Stimulated activated CD8-positive, alpha-beta memory T cell treated with anti-CD3 and anti-CD28 coated beads, Interleukin-7, amount 100 ng/mL, for 4 hours (primary cell): ENCODE results near the gene C17orf113.

Source experiments
- DNase-seq, 2 donors: peaks; one replicate each; pipeline ENCODE4 v3.0.0-alpha.2; 2020; ENCODE audit warnings: low read depth in 2 of 2

The C17orf113 gene

DNA sequence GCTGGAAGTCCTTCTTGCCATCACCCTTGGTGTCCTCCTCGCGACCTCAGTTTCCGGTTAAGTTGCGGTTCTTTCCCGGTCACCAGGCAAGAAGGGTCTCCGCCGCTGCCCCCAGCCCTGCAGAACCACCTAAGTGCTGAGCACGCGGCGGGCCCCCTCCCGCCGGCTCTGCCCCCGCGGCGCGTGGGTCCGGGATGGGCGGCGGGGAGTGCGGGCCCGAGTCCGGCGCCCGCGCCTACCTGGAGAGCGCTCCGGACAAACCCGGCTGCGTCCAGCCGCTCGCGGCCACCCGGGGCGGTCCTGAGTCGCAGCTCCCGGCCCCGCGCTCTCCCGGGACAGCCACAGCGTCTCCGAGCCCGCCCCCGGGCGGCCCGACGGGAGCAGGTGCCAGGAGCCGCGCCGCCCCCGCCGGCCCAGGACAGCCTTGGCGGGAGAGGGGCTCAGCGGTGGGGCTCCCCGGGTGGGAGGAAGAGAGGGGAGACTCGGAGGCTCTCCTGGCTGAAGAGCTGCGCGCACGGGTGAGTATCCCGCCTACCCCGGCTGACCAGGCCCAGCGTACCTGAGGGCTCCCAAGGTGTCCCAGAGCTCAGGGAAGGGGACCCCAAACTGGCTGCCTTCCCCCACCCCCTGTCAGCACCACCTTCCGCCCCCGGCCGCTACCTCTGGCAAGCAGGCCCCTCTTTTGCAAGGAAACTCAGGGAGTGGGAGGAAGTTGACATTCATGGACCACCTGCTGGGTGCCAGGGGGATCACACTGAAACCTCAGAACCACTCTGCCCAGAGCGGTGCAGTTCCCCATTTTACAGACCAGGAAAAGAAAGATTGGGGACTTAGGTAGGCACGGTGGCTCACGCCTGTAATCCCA lies 22.2 kb upstream of the C17orf113 start:
- DNase-seq: no peak

DNA sequence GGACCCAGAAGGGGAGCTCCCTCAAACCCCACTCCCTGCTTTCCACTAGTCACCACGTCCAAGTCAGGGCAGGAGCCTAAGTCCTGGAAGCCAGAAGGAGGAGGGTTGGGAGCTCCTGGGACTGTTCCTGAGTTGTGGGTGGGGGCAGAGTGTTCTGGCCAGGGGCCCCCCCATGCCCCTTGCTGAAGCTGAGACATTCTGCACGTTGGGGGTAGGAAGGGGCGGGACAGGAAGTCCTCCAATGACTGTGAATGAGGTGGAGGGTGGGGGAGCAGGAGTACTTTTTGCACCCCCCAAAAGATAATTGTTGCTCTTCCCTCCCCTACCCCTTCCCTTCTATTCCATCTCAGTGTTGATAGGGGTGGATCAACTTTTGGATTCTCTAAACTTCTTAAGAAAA lies 21.4 kb upstream of the C17orf113 start:
- no peak for DNase-seq

DNA sequence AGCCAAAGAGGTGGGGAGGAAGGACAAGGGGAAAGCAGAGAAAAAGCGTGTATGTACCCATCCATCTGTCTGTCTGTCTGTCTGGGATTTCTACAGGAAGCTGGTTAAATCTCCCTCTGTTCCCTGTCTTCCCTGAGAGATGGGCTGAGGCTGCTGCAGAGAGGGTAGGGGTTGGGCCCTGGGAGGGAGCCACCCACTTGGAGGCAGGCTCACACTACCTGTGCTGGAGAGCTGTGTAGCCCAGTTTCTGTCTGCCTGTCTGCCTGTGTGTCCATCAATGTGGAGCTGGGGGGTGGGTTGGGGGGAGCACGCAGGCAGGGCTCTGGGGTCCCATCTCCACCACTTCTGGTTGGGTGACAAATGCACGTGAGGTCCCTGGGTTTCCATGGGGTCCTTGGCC lies 18.6 kb upstream of the C17orf113 start:
- DNase-seq: no peak

DNA sequence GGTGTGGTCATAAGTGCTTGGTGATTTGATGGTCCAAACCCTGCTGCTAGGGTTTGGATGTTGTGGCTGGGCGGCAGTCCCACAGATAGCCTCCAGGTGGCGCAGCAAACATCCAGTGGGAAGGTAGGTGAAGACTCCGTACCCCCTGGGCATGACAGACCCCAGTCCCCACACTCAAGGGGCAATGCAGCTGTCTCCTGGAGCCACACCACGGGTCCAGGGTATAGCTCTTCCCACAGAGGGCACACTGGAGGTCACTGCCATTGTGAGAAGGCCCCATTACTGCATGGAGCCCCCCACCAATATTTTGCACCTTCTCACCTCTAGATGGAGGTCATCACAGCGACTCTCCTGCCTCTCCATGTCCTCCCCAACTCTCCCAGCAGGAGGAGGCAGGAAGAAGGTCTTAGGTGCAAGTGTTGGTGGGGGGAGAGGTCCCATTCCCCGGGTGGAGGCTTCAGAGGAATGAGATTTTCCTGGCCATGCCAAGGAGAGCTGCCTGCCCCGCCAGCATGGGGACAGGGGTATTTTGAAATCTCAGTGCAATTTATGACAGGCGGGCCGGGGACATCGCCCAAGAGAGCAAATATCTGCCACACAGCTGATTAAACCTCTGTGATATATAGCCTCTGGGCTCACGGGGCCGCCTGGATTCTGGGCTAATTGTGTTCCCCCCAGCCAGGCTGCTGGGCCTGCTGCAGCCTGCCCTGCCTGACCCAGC lies 17.1 kb upstream of the C17orf113 start:
- DNase-seq: peak; percentile 32 to 34

DNA sequence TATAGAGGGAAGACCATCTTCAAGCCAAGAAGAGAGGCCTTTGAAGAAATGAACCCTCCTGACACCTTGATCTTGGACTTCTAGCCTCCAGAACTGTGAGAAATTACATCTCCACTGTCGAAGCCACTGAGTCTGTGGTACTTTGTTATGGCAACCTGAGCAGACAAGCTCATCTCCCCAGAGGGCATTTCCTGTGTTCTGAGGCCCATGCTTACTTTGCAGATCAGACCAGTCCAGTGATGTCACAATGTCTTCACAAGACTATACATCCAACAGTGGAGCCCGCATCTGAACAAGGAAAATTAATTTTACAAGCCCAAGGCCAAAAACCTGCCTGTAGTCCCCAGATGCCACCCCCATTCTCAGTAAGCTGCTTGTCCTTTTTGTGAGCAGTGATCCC lies 14.8 kb upstream of the C17orf113 start:
- no peak for DNase-seq

DNA sequence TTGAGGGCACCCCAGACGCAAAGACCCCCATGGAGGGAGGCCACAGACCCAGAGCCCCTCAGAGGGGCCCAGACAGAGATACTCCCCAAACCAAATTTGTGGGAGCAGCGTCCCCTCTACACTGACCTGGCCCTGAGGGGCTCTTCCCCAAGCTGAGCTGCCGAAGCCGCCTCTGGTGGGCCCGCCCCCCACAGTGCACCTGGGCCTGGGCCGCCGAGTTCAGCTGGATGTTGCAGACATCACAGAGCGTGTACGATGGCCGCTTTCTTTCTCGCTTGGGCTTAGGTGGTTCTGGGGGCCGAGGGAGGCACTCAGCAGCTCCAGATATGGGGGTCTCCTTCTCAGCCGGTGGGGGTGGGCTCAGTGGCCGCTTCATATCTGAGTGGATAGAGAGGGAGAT lies 12.3 kb upstream of the C17orf113 start:
- no peak for DNase-seq

DNA sequence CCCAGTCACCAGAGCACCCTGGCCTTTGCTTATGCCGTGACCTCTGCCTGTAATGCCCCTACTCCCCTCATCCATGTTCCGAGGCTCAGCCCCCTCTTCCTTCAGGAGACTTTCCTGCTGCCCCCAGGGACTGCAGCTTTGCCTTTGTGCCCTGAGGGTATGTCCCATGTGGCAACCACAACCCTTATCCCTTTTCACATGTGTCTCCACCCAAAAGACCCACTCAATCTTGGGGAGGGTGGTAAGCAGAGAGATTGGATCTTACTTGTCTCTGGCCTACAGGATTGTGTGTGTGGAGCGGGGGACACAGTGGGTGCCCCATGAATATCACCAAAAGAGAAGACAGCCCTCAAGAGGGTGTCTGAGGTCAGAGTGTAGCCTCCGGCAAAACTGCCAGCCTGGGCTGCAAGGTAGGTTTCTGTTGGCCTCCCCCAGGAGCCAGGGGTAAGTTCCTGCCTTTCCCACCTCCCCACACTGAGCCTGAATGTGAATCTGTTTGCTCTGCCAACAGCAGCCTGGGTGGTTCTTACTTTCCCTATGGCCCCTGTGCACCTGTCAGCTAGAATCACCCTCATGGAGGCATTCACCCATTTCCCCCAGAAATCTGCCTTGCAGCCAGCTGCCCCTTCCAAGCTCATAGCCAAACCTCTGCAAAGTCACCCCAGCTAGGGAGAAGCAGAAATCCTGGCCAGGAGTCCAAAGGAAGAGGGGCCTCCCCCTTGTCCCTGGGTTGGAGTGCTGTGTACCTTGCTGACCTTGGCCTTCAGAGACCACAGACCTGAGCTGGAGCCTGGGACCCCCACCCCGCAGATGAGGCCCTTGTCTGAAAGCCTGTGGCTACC lies 11.5 kb upstream of the C17orf113 start:
- no peak for DNase-seq

DNA sequence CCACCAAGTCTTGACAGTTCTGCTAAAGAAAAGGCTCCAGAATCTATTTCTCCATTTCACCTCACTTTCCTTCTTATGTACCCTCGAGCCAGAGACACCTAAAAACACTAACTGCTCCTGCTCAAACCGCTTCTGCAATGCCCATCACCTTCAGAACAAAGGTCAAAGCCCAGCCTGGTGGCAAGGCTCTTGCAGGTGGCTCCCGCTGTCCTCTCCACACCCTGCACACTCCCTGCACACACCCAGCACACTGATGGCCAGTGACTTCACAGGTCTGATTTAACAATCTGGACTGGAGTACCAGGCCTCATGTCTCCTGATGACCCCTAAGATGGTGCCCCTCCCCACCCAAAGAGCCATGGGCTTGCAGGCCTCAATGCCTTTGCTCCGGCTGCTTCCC lies 9.8 kb upstream of the C17orf113 start:
- DNase-seq: no peak

DNA sequence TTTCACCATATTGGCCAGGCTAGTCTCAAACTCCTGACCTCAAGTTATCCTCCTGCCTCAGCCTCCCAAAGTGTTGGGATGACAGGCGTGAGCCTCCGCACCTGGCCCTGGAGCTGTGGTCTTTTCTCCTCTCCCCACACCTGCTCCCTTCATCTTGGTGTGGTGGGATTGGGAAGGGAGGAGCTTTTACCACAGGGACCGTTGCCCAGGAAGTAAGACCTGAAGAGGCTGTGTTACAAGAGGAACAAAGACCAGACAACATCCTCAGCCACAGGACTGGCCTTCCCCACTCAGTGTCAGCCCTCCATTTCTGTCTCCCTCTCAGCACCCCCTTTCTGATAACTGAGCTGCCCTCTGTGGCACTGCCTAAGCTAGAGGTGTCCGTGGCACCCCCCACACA lies 9.4 kb upstream of the C17orf113 start:
- no peak for DNase-seq

DNA sequence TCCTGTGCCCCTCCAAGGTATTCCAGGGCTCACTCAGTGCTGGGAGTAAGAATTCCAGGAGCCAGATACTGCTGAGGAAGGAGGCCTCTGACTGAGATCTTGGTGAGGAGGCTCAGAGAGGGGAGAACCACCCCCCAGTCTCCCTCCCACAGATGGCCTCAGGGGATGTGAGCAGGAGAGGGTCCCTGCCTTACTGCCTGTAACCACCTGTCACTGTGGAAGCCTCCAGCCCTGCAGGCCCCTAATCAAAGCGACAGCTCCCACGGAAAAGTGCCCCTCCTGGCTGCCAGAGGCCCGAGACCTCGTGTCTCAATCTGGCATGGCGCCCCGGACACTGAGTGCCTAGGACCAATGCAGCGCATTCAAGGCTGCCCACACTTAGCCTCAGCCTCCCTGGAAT lies 7.7 kb upstream of the C17orf113 start:
- no peak for DNase-seq

DNA sequence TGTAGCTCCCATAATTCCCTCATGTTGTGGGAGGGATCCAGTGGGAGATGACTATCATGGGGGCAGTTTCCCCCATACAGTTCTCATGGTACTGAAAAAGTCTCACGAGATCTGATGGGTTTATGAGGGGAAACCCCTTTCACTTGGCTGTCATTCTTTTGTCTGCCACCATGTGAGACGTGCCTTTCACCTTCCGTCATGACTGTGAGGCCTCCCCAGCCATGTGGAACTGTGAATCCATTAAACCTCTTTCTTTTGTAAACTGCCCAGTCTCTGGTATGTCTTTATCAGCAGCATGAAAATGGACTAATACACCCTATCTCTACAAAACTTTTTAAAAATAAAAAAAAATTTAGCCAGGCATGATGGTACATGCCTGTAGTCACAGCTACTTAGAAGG lies 6.2 kb upstream of the C17orf113 start:
- DNase-seq: no peak

DNA sequence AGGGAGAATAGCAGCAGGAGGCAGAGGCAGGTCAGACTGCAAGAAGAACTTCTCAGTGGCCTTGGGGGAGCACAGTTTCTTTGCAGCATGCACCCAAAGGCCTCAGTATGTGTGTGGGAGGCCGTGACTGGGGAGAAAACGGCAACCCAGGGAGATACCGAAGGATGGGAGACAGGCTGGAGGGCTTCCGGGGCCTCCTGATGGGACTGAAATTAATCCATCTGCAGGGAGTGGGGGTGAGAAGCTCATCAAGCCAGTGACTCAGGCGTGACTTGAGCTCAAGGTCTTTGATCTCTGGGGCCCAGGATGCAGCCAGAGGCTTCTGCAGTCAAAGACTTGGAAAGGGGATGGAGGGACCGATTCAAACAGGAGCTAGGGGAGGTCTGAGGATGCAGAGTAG lies 5.1 kb upstream of the C17orf113 start:
- no peak for DNase-seq

DNA sequence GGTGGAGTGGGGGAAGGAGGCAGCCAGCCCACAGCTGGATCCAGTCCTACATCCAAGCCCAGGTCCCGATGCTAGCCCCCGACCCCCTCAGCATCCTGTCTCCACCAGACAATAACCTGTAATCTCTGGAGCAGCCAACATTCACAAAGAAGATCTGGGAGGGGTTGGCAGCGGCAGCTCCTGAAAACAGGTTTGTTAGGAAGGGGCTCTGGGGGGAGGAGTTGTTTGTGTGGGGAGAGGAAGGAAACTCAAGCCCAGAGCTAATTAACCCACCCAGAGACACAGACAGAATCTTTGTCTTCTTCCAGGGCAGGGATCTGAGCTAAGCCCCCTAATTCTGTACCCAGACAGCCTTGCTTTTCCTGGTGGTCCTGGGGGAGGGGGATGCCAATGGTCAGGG lies 4.6 kb upstream of the C17orf113 start:
- DNase-seq: no peak

DNA sequence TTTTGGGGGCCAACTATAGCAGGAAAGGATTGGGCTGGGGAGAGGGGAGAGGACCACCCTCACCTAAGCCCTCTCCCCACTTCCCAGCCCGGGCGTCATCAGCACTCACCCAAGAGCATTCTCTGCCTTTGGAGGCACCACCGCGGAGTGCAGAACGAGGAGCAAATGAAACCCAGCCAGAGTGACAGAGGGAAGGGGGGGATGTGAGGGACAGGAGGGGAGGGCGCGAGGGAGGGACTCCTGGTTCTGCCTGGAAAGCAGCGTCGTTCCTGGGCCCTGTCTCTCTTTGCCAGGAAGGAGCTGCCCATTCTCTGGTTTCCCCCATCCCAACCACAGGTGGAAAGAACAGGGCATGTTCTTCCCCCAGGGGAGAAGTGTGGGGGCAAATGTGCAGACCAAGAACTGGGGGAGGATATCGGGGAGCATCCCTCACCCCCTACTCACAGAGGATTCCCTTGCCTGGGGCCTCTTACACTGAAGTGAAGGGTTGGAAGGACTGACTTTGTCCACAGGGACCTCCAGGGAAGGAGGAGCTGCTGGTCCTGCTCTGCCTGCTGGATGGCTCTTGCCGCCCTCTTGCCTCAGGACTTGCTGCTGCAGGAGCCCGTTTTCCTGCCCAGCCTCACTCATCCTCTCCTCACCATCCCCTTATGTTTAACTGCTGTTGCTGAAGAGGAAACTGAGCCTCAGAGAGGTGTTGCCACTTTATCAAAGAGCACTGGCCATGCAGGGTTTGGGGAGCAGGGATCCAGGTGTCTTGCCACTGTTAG lies 3.5 kb upstream of the C17orf113 start:
- DNase-seq: no peak

DNA sequence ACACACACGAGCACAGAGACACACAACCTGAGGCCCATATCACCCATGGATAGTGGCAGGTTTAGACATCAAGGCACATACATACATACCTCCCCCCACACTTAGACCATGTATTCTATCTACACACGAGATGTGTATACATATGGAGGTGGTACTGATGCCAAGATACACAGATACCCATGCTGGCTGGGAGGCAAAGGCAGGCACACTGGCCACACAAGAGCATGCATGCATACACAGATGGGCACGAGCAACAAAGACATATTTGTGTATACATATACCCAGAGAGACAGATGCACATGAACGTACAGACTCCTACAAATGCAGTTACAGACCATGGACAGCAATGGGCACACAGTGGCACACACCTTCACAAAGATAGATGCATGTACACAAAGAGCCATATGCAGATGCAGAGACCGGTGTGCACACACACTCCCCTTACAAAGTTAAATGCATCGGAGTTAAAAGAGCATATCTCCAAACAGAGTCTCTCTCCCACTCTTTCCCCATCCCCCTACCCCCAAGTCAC lies 2.0 kb upstream of the C17orf113 start:
- DNase-seq: no peak

DNA sequence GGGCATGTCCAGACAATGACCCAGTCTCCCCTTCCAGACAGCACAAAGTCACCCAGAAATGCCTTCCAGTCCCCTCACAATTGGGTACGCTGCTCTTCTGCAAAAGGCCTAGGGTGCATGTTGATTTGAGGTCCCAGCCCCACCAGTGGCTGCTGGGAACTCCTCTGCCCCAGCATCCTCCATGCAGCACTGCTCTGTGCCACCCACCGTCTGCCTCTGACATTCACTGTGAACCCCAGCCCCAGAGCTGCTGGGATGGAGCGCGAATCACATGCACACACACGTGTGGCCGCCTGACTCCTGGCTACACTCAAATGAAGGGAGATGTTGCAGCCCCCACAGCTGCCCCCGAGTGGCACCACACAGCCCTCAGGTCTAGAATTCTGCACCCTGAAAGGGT lies 1.2 kb upstream of the C17orf113 start:
- DNase-seq: no peak

DNA sequence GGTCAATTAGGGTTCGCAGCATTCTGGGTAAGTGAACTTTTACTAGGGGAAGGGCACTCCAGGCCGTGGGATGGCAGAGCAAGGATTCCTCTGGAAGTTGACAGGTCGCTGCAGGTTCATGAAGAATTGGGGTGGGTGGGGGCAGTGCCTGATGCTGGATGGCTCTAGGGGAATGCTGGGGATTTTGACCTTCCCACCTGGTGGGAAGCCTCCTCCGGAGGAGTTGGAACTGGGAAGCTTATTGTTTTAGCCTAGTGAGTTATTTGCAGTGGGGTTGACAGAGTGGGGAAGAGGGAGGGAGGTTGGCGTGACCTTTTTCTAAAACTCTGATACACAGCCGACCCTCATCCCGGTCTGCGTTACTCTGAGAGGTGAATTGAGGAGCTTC lies 606 bp upstream of the C17orf113 start:
- DNase-seq: no peak

DNA sequence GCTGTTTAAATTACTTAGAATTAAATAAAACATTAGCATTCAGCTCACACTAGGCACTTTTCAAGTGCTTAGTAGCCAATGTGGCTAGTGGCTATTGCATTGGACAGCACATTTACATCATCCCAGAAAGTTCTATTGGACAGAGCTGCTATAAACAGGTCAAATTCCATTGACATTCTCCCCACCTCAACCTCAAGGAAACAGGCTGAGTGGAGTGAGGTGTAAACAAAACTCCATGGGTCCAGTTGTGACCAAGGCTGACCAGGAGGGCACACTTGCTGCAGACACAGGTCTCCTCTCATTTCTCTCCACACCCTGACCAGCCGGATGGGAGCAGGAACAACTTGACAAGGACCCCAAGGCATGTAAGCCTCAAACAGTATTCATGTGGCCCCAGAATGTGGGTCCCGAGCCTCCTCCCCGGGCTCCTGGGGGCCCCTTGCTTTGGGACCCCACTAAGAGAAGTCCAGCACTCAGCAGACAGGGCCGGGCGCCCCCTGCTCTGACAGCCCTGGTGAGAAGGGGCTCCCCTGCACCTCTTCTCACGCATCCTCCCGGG lies 488 bp downstream of the C17orf113 start:
- DNase-seq: no peak

DNA sequence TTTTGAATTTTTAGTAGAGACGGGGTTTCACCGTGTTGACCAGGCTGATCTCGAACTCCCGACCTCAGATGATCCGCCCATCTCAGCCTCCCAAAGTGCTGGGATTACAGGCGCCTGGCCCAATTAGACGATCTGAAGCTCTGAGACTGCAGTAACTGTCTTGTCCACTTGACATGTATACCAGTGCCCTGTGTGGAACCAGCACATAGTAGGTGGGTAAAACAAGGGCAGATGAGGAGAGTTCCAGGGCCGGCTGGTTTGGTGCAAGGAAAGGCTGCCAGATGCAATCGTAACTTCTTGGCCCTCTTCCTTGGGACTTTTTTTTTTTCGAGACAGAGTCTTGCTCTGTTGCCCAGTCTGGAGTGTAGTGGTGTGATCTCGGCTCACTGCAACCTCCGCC lies 3.1 kb downstream of the C17orf113 start:
- no peak for DNase-seq

DNA sequence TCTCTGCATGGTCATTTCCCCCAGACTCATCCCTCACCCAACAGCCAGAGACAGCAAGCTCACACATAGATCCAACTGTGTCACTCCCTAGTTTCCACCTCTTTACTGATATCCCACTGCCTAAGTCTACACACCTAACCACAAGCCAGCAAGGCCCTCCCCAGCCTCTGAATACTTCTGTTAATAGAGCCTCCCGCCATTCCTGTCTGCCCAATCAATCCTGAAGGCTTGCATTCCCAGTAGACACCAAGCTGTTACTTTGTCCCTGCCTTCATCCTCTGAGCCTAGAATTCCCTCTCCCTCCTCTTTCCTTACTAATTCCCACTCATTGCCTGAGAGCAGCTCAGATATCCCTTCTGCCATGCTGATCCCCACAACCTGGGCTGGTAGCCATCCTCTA lies 4.7 kb downstream of the C17orf113 start:
- DNase-seq: no peak
